Right ventricle myocardium superior (tissue), 1 donor: ENCODE data around the gene VPS39. TPM values are rescaled to one million over a fixed set of nuclear protein-coding genes. Genes with fewer than 3 reads are reported as not detected.
"Not testable (repeated sequence)": the region's sequence is repeated elsewhere in the genome, so short reads cannot be mapped to it uniquely, and the experiment has no call there.

ENCODE experiments used
- ATAC-seq: fragments of 200-7000 bp; cut with Tn5 transposase; one replicate; pipeline ENCODE4 v1.9.1; 2020; ENCODE audit warnings: mild to moderate bottlenecking; ENCODE audit not compliant: poor library complexity
- DNase-seq: peaks from one replicate; pipeline ENCODE4 v3.0.0-alpha.2; 2020
- intact Hi-C: fragments of 100-400 bp; cut with DNase I; formaldehyde crosslinking; loops from one replicate; pipeline ENCODE4 v1.11.2; 2022
- long read RNA-seq: library from polyadenylated mRNA; unstranded; transcript quantifications from one replicate; pipeline ENCODE4 v2.0.0, GENCODE V29; 2021
- total RNA-seq: library from RNA; stranded (reverse); fragmentation: NEBNext Ultra II Directional; extraction: Animal tissue kit (Norgen Biotek cat#: 25700); gene quantifications from one replicate; pipeline ENCODE4 v1.2.1, GENCODE V29; 2021
- donor health status: DM: no; HTN: yes; CAD: no; lungs with severe emphysema.

Gene VPS39
- total RNA-seq, result 46.3 TPM
- long read RNA-seq, full-length matches to known transcripts, result 118 of 162 reads
- long read RNA-seq, partial matches to known transcripts, result 24 of 162 reads
- long read RNA-seq, other reads (novel, unspliced or antisense), result 20 of 162 reads

DNA sequence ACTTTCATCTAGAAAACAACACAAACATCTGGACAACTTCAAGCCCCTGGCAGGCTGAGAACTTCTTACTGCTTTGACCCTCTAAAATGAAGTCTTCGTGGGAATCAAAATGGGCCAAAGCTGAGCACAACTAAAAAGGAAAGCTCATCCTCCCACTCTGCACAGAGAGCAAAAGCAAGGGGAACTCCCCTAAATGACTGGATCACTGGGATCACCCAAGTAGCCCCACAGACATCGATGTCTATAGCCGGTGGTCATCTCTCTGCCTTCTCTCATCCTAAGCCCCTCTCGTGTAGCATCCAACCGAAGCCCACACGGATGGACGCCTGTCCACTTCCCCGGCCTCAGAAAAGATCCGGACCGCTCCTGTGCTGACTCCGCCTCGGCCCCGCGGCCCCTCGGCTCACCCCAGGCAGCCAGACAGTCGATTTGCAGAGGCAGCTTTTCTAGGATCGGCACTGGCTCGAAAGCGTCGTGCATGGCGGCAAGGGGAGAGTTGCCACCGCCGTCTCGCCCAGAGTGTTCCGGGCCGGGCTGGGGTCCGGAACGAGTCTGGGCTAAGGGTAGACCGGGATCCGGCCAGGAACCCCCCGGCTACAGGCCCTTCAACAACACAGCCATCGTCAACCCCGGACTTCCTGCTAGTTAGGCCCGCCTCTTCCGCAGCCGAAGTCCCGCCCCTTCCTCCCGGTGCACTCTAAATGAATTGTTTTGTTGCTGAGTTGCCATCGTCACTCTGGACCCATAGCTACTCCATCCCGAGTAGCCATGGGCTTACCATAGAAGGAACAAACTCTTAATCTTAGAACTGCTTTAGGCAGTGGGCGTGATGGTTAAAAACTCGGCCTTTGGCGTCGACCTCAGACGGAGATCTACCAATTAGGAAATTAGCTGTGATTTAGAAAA is at the start of gene VPS39:
TSS of gene VPS39 (minus strand) at position 631 of the 906 bp plus-strand sequence. CDS start at position 480, 151 bp downstream.
- intact Hi-C loops, result no loop called here
- peak; percentile 92 for DNase-seq
- peak; percentile 99 for ATAC-seq

DNA sequence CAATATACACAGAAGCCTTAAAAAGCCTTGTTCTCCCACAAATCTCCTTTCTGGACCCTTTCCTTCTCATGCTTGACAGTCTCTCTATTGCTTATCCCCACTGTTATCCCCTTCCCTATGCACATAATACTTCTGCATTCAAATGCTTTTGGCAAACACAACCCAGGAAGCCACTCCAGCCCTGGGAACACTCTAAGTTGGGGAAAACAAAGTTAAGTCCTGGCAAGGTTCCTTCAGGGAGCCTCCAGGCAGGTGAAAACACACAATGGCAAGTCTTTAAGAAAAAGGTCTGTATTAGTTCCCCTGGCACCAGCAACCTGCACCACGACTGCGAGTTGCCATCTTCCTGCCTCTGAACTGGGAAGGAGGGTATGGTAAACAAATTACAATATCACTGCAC is 45.2 kb upstream of the VPS39 start:
- intact Hi-C loops, result no loop called here
- DNase-seq (no peak), ATAC-seq (no peak)

- ATAC-seq (no peak), DNase-seq (no peak)
- intact Hi-C loops, result no loop called here
These were observed 32.7 kb upstream of the VPS39 start for GRCh38 chr15:42240823-42241222.

DNA sequence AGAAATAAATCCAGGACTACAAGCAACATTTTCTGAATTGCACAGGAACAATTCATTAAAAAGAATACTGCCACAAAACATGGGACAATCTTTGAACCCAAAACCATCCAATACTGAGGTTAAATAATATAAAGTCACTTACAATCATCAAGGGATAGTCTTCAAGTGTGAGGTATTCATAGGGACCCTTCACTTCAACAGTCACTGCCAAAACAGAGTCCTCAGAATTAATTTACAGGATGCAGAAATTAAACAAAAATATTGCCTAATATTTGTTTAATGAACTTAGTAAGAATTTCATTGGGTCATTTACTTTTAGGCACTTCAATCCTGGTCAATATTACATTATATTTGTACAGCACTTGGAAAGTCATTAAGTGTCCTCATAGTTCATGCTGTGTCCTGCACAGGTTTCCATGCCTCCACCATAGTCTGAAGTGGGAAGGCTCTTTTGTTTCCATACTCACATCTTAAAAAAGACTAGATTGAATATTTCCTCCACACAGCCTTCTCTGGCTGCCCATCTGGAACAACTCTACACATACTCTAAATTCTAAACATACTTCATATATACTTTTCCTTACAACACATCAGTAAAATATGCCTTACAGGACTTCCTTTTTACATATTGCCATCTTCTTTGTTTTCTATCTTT is 31.6 kb upstream of the VPS39 start:
- no peak for ATAC-seq
- no peak for DNase-seq
- intact Hi-C loops, result no loop called here

- no peak for DNase-seq
- ATAC-seq, result no peak
- intact Hi-C loops, result no loop called here
These were observed 25.0 kb upstream of the VPS39 start for GRCh38 chr15:42233107-42233506.

DNA sequence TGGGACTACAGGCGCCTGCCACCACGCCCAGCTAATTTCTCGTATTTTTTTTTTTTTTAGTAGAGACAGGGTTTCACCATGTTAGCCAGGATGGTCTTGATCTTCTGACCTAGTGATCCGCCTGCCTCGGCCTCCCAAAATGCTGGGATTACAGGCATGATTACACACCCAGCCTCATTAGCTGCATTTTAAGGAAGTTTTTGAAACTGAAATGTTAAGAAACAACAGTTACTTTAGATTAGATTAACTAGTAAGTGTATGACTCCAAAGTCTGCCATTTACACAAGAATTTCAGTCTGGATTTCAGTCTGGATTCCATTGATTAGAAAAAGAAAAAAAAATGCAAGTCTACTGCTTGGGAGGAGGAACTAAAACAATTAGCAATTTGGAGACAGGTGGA is 24.5 kb upstream of the VPS39 start:
- no peak for ATAC-seq
- intact Hi-C loops, result no loop called here
- DNase-seq, result no peak

DNA sequence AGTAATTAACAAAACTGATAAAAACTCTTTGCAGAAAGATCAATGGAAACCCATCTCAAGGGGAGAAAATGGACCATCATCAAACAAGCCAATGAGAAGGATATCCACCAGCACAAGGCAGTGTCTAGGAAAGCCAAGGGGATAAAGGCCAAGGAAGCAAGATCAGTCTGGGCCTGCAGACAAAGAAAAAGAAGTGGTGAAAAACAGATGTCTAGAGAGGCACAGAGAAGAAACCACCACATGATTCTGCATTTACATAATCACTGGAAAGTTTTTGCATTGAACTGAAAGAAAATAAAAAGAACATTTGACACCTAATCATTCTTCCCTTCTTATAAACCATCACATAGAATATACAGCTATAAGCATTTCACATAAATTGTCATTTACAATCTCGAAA is 23.0 kb upstream of the VPS39 start:
- DNase-seq (no peak), ATAC-seq (no peak)
- intact Hi-C loops, result no loop called here

- intact Hi-C loops, DNase-seq, ATAC-seq: not testable (repeated sequence)
These were observed 20.9 kb upstream of the VPS39 start for GRCh38 chr15:42228981-42229380.

- no peak for DNase-seq
- no peak for ATAC-seq
- intact Hi-C loops, result no loop called here
These were observed 19.9 kb upstream of the VPS39 start for GRCh38 chr15:42228036-42228435.

DNA sequence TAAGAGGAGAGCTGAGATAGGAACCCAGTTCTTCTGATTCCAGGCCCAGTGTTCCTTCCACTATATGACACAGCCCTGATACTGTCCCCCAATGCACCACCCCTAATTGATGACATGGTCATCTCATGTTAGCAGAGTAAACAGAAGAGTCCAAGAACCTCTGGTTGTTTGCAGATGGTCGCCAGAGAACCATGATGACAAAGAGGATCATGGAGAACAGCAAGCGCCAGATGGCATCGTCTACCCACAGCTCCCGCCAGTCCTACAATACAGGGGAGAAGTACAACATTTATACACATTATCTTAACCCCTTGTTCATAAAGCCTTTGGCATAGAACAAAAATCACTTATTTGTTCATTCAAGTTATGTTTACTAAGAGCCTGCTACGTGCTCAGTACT is 18.5 kb upstream of the VPS39 start:
- intact Hi-C loops, result no loop called here
- ATAC-seq, result no peak
- DNase-seq, result no peak

DNA sequence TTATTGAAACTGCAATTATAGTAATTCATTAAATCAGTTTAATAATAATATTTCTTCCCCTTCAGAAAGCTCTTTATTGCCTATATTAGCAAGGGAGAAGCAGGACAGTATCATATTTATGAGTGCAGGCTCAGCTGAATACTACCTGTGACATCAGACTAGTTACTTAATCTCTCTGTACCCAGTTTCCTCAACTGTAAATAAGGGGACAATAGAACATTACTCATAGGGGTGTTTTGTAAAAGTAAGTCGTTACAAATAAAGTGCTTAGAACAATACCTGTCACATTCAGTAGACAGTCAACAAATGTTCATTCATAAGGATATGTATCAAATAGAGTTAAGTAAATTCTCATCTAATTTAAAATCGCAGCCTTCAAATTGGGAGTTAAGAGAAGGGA is 12.1 kb upstream of the VPS39 start:
- intact Hi-C loops, result no loop called here
- ATAC-seq (no peak), DNase-seq (no peak)

DNA sequence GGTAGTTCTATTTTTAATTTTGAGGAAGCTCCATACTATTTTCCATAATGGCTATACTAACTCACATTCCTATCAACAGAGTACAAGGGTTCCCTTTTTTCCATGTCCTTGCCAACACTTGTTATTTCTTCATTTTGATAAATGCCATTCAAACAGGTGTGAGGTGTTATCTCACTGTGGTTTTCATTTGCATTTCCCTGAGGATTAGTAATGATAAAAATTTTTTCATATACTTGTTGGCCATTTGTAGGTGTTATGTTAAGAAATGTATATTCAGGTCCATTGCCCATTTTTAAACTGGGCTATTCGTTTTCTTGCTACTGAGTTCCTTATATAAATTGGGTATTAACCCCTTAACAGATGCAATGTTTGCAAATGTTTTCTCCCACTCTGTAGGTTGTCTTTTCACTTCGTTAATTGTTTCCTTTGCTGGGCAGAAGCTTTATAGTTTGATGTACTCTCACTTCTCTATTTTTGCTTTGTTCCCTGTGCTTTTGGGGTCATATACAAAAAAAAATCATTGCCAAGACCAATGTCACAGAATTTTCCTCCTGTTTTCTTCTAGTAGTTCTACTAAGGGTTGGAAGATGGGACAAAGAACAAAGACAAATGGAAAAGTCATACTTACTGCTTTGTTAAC is 11.0 kb upstream of the VPS39 start:
- no peak for ATAC-seq
- intact Hi-C loops, result no loop called here
- no peak for DNase-seq

GRCh38 chr15:42217568-42217967 is 9.5 kb upstream of the VPS39 start:
- no peak for ATAC-seq
- no peak for DNase-seq
- intact Hi-C loops, result no loop called here

DNA sequence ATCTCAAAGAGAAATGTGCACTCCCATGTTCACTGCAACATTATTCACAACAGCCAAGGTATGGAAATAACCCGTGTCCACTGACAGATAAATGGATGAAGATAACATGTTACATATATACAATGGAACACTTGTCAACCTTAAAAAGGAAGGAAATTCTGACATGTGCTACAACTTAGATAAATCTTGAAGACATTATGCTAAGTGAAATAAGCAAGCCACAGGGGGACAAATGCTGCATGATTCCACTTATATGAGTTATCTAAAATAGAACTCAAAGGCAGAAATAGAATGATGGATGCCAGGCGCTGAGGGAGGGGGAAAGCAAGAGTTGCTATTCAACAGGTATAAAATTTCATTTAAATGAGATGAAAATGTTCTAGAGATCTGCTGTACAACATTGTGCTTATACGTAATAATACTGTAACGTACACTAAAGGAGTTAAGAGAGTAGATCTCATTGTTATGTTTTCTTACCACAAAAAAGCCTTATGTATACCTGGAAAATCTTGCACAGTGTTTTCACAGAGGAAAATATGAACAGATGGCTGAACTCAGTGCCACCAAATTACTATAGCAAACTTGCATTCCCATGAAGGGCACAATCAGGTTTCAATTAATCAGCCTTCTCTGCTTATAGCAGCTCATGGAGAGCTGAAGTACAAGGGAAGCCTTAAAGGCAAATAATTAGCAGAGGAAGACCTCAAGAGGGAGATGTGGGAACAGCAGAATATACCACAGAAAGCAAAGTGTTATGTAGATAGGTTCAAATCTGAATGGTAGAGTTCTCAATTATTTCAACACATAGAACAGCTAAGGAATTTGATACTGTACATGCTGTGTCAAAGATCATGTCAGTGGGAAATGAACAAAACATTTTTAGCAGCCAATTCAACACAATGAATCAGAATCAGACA is 8.1 kb upstream of the VPS39 start:
- intact Hi-C loops, result no loop called here
- ATAC-seq (peak; percentile 74), DNase-seq (no peak)

DNA sequence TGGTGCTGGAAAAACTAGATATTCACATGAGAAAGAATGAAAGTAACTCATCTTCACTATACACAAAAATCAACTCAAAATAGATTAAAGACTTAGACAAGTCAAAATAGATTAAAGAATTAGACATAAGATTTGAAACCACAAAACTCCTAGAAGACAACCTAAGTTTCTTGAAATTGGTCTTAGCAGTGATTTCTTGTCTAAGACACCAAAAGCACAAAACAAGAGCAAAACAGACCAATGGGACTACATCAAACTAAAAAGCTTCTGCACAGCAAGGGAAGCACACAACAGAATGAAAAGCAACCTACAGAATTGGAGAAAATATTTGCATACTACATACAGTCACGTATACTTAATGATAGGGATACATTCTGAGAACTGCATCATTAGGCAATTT is 6.5 kb upstream of the VPS39 start:
- DNase-seq (no peak), ATAC-seq (no peak)
- intact Hi-C loops, result no loop called here

DNA sequence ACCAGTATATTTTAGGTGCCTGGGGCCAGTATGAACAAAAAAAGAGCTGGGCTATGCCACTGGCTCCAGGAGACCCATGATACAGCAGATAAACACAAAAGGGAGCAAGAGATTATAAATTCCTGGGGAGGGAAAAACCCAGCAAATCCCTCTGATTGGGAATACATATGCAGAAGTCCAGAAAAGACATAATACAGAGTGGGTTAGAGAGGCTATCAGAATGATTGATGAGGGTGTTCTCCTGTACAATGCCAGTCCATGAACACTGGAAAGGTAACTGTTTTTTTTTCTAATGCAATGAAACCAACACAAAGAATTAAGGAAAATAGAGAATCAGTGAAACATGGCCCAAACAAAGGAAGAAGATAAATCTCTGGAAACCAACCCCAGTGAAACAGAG is 5.4 kb upstream of the VPS39 start:
- no peak for DNase-seq
- no peak for ATAC-seq
- intact Hi-C loops, result no loop called here

GRCh38 chr15:42210696-42211095 is 2.6 kb upstream of the VPS39 start:
- intact Hi-C loops, result no loop called here

DNA sequence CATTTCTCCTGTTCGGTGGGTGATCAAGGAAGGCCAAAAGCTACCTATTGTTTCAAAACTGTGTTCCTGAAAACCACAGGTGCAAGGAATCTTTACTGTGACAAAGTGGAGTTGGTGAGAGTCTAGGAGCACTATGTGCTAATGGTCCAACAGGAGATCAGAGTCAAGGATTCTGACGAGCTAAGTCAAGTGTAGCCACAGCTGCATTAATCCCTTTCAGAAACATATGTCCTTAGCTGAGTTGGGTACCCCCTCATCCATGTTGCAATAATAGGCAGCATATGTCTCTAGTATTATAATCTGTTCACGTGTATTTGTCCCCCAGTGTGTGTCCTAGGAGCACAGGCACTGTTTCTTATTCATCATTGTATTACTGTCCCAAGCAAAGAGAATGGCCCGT is 1.7 kb downstream of the VPS39 start:
- DNase-seq, result no peak
- no peak for ATAC-seq
- intact Hi-C loops, result no loop called here

More at GRCh38 chr15:42210696-42211095, 2.6 kb upstream of the VPS39 start:
- DNase-seq (no peak), ATAC-seq (no peak)

GRCh38 chr15:42203891-42204290 is 4.2 kb downstream of the VPS39 start:
- no peak for DNase-seq
- intact Hi-C loops, result no loop called here

More at GRCh38 chr15:42203891-42204290, 4.2 kb downstream of the VPS39 start:
- ATAC-seq, result no peak
